Endothelial cell of umbilical vein (primary cell): ENCODE data around the gene NUP62CL. TPM values are rescaled to one million over a fixed set of nuclear protein-coding genes. Genes with fewer than 3 reads are reported as not detected.

Source experiments
- BruUV-seq: library from RNA; stranded (reverse); fragments of 400-500 nt; replicated peaks from 2 replicates; lab custom pipeline; 2021; lab: Mats Ljungman, UMichigan
- CTCF ChIA-PET: fragments of 300-600, 350-600 bp; sonication (Branson Sonifier 250); formaldehyde crosslinking; loops from one replicate; lab custom pipeline; 2021; ENCODE audit warnings: antibody characterized with exemption, inconsistent platforms; lab: Charles Lee
- POLR2A ChIA-PET: fragments of 300-600, 350-600 bp; sonication (Branson Sonifier 250); formaldehyde crosslinking; loops from one replicate; lab custom pipeline; 2021; ENCODE audit warnings: antibody characterized with exemption, inconsistent platforms; lab: Charles Lee
- DNase-seq: peaks from one replicate; pipeline ENCODE4 v3.0.0-alpha.2; 2011; ENCODE audit warnings: low read depth, low spot score
- FAIRE-seq: peaks from 2 replicates; lab custom pipeline; 2011; peaks lifted over from hg19 to GRCh38; lab: Jason Lieb, UNC
- H2AFZ ChIP-seq: 2 replicates; pipeline ENCODE4 v1.6.0; 2012; ENCODE audit warnings: low read depth, low read length, control low read depth, inconsistent platforms
- H3K27ac ChIP-seq: 2 replicates; pipeline ENCODE4 v1.5.1; 2011; ENCODE audit warnings: low read depth, mild to moderate bottlenecking, control low read depth, low read length, moderate library complexity; ENCODE audit not compliant: insufficient read depth
- H3K27me3 ChIP-seq, 2 experiments: 2 replicates each; pipeline versions ENCODE4 v1.6.0 to v1.6.1; 2011; ENCODE audit warnings: low read length in 2 of 2, mixed read lengths in 1 of 2; ENCODE audit not compliant: control insufficient read depth in 2 of 2, insufficient read depth in 2 of 2
- H3K36me3 ChIP-seq, 2 experiments: 2 replicates in 1 of 2; 3 replicates in 1 of 2; pipeline ENCODE4 v1.5.1; 2011; ENCODE audit warnings: low read length in 2 of 2, mild to moderate bottlenecking in 1 of 2, moderate library complexity in 1 of 2; ENCODE audit not compliant: control insufficient read depth in 2 of 2, insufficient read depth in 2 of 2; ENCODE audit errors: extremely low read depth in 1 of 2
- H3K4me1 ChIP-seq: 3 replicates; pipeline ENCODE4 v1.5.1; 2011; ENCODE audit warnings: mild to moderate bottlenecking, low read length; ENCODE audit not compliant: control insufficient read depth, insufficient read depth; ENCODE audit errors: extremely low read depth
- H3K4me2 ChIP-seq: 2 replicates; pipeline ENCODE4 v1.6.1; 2011; ENCODE audit warnings: low read length, control low read depth, mixed read lengths; ENCODE audit not compliant: insufficient read depth
- H3K4me3 ChIP-seq, 3 experiments: fragments of 200-600 bp in 1 of 3; sonication (generic), shearing (Covaris generic) in 1 of 3; replicated peaks in 1 of 3; 2 replicates each; pipeline ENCODE4 v1.5.1; 2011 to 2016; ENCODE audit warnings: control low read depth in 3 of 3, low read length in 3 of 3, mild to moderate bottlenecking in 2 of 3, inconsistent platforms in 1 of 3, low read depth in 1 of 3, moderate library complexity in 1 of 3; ENCODE audit not compliant: insufficient read depth in 1 of 3
- H3K79me2 ChIP-seq: 2 replicates; pipeline ENCODE4 v1.6.0; 2012; ENCODE audit warnings: low read length, inconsistent platforms; ENCODE audit not compliant: control insufficient read depth, insufficient read depth
- H3K9ac ChIP-seq: replicated peaks from 2 replicates; pipeline ENCODE3; 2011; ENCODE audit warnings: low read length, control low read depth; ENCODE audit not compliant: insufficient read depth; ENCODE audit errors: extremely low read depth
- H3K9me1 ChIP-seq: replicated peaks from 3 replicates; pipeline ENCODE4 v1.6.0; 2011; ENCODE audit warnings: mild to moderate bottlenecking, low read length; ENCODE audit not compliant: control insufficient read depth, insufficient read depth; ENCODE audit errors: extremely low read depth
- H3K9me3 ChIP-seq: replicated peaks from 2 replicates; pipeline ENCODE4 v1.5.1; 2012; ENCODE audit warnings: low read length, inconsistent platforms; ENCODE audit not compliant: control insufficient read depth, insufficient read depth
- H4K20me1 ChIP-seq: replicated peaks from 2 replicates; pipeline ENCODE3; 2011; ENCODE audit warnings: mild to moderate bottlenecking, low read length; ENCODE audit not compliant: control insufficient read depth, insufficient read depth; ENCODE audit errors: extremely low read depth
- CTCF ChIP-seq, 2 donors: IDR thresholded peaks; 1 replicate in 1 of 2; 2 replicates in 1 of 2; pipeline ENCODE4 v1.5.1; 2011; ENCODE audit warnings: low read length in 2 of 2, mild to moderate bottlenecking in 2 of 2, moderate library complexity in 2 of 2, control low read depth in 1 of 2, inconsistent platforms in 1 of 2, low read depth in 1 of 2; ENCODE audit not compliant: insufficient read depth in 1 of 2; ENCODE audit errors: extremely low read depth in 1 of 2
- EZH2 ChIP-seq: IDR thresholded peaks from 2 replicates; pipeline ENCODE4 v1.6.1; 2012; ENCODE audit warnings: borderline replicate concordance, low read depth, mild to moderate bottlenecking, moderate library complexity, low read length, inconsistent platforms; ENCODE audit not compliant: severe bottlenecking
- FOS ChIP-seq: IDR thresholded peaks from 2 replicates; pipeline ENCODE4 v1.6.1; 2011; ENCODE audit warnings: mild to moderate bottlenecking, low read length, moderate library complexity, borderline replicate concordance; ENCODE audit not compliant: insufficient read depth
- GATA2 ChIP-seq: IDR thresholded peaks from 2 replicates; pipeline ENCODE4 v1.7.0; 2011; ENCODE audit warnings: low read depth, mild to moderate bottlenecking, moderate library complexity, mixed read lengths, low read length; ENCODE audit not compliant: insufficient read length, insufficient read depth
- JUN ChIP-seq: IDR thresholded peaks from 2 replicates; pipeline ENCODE4 v1.6.1; 2011; ENCODE audit warnings: borderline replicate concordance, low read depth; ENCODE audit not compliant: insufficient read length, insufficient read depth
- MAX ChIP-seq: IDR thresholded peaks from 2 replicates; pipeline ENCODE4 v1.6.1; 2011; ENCODE audit not compliant: insufficient read depth, insufficient read length
- MYC ChIP-seq: IDR thresholded peaks from one replicate; pipeline ENCODE4 v1.6.1; 2011; ENCODE audit warnings: mild to moderate bottlenecking, low read depth, low read length
- POLR2A ChIP-seq: IDR thresholded peaks from 2 replicates; pipeline ENCODE4 v1.6.1; 2012; ENCODE audit warnings: low read depth, mild to moderate bottlenecking, control low read depth, low read length
- POLR2AphosphoS5 ChIP-seq: IDR thresholded peaks from 2 replicates; pipeline ENCODE4 v1.6.1; 2012; ENCODE audit warnings: low read depth, mild to moderate bottlenecking, control low read depth, low read length, moderate library complexity; ENCODE audit not compliant: insufficient read depth
- dilution Hi-C: fragments of 300-500 bp; cut with MboI; formaldehyde crosslinking; loops from one replicate; pipeline ENCODE4 v1.15.0; 2019; ENCODE audit warnings: low sequenced_read_pairs; ENCODE audit not compliant: extremely low pct_ligation_motif_present
- intact Hi-C: fragments of 100-400 bp; cut with micrococcal nuclease; formaldehyde crosslinking; loops from one replicate; pipeline ENCODE4 v1.10.0; 2022
- polyA plus RNA-seq, 4 experiments: library from polyadenylated mRNA; depleted of rRNA in 3 of 4; stranded (reverse) in 3 of 4; unstranded in 1 of 4; fragments of >200 nt; gene quantifications; 2 replicates each; pipeline versions ENCODE4 v1.2.1 to v1.2.3, GENCODE V29; 2011 to 2012; ENCODE audit warnings: missing spikeins in 1 of 4
- total RNA-seq: library from RNA; stranded (reverse); gene quantifications from 2 replicates; pipeline ENCODE4 v1.2.3, GENCODE V29; 2021

NUP62CL gene
- total and polyA plus RNA-seq, 2 donors (not counting 3 experiments of a cell fraction or from before 2014, with no cell fraction given): not detected

- no peak overlapping the region for H3K4me2 ChIP-seq
- dilution Hi-C loops: no loop called here
- H3K9ac ChIP-seq: no peak overlapping the region
- no peaks in the 10 kb centered on the region for H3K27me3 ChIP-seq
- no peaks in the 10 kb centered on the region for H3K79me2 ChIP-seq
- intact Hi-C loops: no loop called here
- CTCF ChIA-PET: no interaction called here
- H4K20me1 ChIP-seq: no peaks in the 10 kb centered on the region
- no peaks in the 10 kb centered on the region for H3K4me1 ChIP-seq
- no peak overlapping the region for H3K27ac ChIP-seq
- H2AFZ ChIP-seq: no peak overlapping the region
- no peaks in the 10 kb centered on the region for H3K9me3 ChIP-seq
- no peaks in the 10 kb centered on the region for H3K9me1 ChIP-seq
- FAIRE-seq (no peak), DNase-seq (no peak)
- H3K4me3 ChIP-seq: no peak overlapping the region
- BruUV-seq: no TSS peak
- TF ChIP-seq POLR2AphosphoS5: no peak
- TF ChIP-seq MAX: no peak
- TF ChIP-seq MYC: no peak
- no peak for TF ChIP-seq POLR2A
- no peak for TF ChIP-seq JUN
- TF ChIP-seq FOS: no peak
- no peak for TF ChIP-seq EZH2
- no peak for TF ChIP-seq CTCF (IDR thresholded peaks at IDR 0.05; ENCODE audit: extremely low read depth in 1 of 2, insufficient read depth in 1 of 2, low read depth in 1 of 2, low read length in 2 of 2)
- no peak for TF ChIP-seq GATA2
- POLR2A ChIA-PET: no interaction called here
- no peaks in the 10 kb centered on the region for H3K36me3 ChIP-seq
These were observed 53.2 kb downstream of the NUP62CL start for GRCh38 chrX:107153005-107153404.
